Mucosa of descending colon (tissue), 3 donors: Measurements from ENCODE around the gene JMJD4. TPM values are rescaled to one million over a fixed set of nuclear protein-coding genes. Genes with fewer than 3 reads are reported as not detected.

ENCODE experiments used
- ATAC-seq: fragments of 200-7000 bp; cut with Tn5 transposase; one replicate; pipeline ENCODE4 v1.9.1; 2020; ENCODE audit warnings: mild to moderate bottlenecking, moderate library complexity
- DNase-seq, 3 donors: peaks; one replicate each; pipeline ENCODE4 v3.0.0-alpha.2; 2020
- H3K36me3 ChIP-seq: fragments of 200-600 bp; one replicate; pipeline ENCODE4 v1.8.0; 2021; ENCODE audit warnings: low read depth, mild to moderate bottlenecking
- H3K4me1 ChIP-seq: fragments of 200-600 bp; one replicate; pipeline ENCODE4 v1.8.0; 2021; ENCODE audit warnings: low read depth, mild to moderate bottlenecking
- H3K4me3 ChIP-seq: fragments of 200-600 bp; one replicate; pipeline ENCODE4 v1.8.0; 2021; ENCODE audit warnings: mild to moderate bottlenecking
- H3K9me3 ChIP-seq: fragments of 200-600 bp; one replicate; pipeline ENCODE4 v1.8.0; 2021; ENCODE audit warnings: mild to moderate bottlenecking
- intact Hi-C, 2 donors: fragments of 100-400 bp; cut with DNase I in 1 of 2; cut with micrococcal nuclease in 1 of 2; formaldehyde crosslinking; loops; one replicate each; pipeline versions ENCODE4 v1.11.0 to v1.11.1; 2022; cut with DNase I, micrococcal nuclease
- total RNA-seq, 3 donors: library from RNA; stranded (reverse); fragmentation: NEBNext Ultra II Directional in 2 of 3; extraction: Animal tissue kit (Norgen Biotek cat#: 25700) in 2 of 3; gene quantifications; one replicate each; pipeline versions ENCODE4 v1.2.1 to v1.2.4, GENCODE V29; 2021 to 2023
- TF ChIP-seq, protein P1 (sequence below): fragments of 200-600 bp; IDR thresholded peaks from one replicate; pipeline ENCODE4 v1.8.0; 2022; ENCODE audit warnings: antibody characterized with exemption, mild to moderate bottlenecking
- donor health status: DM: no; HTN: no; CAD: no; lungs with moderate emphysema.
- donor health status: DM: no; HTN: no; CAD: no.
- donor health status: DM: no; HTN: yes; CAD: no.

Gene JMJD4
- total RNA-seq, 3 donors from 2014 or later, result 12.3 to 18.1 (median 13.8) TPM

DNA sequence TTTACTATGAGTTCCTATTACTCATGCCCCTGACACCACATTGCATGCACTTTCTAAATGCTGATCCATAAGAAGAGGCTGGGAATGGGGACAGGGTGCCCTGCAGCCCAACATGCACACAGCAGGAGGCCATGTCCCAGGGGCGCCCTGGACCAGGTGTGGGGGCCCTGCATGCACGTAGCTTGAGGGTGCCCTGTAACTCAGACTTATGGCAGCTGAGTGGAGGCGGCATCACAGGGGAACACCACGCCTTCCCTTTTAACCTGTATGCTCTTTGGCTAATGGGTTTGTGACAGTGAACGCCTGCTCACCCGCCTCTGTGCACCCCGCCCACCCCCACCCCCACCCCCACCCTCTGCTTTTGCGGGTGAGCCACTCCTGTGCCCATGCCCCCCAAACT, 36.2 kb upstream of the JMJD4 start:
- no peak overlapping the region for H3K4me3 ChIP-seq
- intact Hi-C loops, result no loop called here
- peaks cover 3% of the 10 kb centered on the region for H3K36me3 ChIP-seq

DNA sequence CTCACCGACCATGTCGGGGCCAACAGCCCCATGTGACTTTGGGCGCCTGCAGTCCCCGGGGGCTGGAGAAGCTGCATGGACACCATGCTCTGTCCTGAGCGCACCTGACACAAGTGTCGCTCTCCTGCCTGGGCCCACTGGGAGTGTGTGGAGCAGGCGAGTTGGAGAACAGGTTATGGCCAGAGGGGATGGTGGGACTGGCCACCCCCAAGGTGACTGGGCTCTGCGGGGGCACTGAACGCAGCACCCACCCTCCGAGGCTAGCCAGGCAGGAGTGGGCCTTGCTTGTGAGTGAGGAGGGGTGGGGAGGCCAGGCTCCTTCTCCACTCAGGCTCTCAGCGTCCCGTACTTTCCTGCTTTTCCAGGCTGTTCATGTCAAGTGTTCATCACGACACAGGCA, 35.7 kb upstream of the JMJD4 start:
- peaks cover 3% of the 10 kb centered on the region for H3K36me3 ChIP-seq
- peak in 1 of 3 donors; percentile 19 for DNase-seq
- intact Hi-C loops, result no loop called here

More for the DNA sequence above, 36.2 kb upstream of the JMJD4 start:
- ATAC-seq (no peak), DNase-seq (peak in 1 of 3 donors; percentile 37)
- H3K4me1 ChIP-seq, result no peaks in the 10 kb centered on the region
- H3K9me3 ChIP-seq, result no peaks in the 10 kb centered on the region
- TF ChIP-seq, protein P1, sequence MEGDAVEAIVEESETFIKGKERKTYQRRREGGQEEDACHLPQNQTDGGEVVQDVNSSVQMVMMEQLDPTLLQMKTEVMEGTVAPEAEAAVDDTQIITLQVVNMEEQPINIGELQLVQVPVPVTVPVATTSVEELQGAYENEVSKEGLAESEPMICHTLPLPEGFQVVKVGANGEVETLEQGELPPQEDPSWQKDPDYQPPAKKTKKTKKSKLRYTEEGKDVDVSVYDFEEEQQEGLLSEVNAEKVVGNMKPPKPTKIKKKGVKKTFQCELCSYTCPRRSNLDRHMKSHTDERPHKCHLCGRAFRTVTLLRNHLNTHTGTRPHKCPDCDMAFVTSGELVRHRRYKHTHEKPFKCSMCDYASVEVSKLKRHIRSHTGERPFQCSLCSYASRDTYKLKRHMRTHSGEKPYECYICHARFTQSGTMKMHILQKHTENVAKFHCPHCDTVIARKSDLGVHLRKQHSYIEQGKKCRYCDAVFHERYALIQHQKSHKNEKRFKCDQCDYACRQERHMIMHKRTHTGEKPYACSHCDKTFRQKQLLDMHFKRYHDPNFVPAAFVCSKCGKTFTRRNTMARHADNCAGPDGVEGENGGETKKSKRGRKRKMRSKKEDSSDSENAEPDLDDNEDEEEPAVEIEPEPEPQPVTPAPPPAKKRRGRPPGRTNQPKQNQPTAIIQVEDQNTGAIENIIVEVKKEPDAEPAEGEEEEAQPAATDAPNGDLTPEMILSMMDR, result no peak

DNA sequence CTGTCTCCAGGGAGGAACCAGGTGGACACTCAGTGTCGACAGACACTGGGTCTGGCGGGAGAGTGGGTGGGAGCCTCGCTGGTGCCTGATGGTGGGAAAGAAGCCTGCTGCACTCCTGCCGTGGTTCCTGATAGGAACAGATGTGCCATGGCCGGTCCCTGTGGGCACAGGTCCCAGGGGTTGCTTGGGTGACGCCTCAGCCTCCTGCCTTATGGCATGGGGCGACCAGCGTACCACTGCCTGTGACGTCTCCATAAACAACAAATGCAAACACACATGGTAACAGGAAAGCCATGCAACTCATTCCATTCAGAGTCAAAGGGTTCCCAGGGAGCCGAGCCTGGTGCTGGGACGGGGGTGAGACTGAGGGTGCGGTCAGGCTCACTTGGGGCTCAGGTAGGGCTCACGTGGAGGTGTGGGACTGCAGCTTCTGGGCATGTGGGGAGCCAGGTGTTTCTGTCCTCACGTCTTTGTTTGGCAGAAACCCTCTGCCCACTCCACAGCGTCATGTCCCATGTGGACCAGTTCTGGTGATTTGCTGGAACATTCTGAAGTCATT, 34.9 kb upstream of the JMJD4 start:
- H3K4me1 ChIP-seq, result no peaks in the 10 kb centered on the region
- intact Hi-C loops, result loop anchor here in 1 of 2 donors (10.0 kb wide), 1 partner anchor 285 kb away; no protein-coding TSS in a partner anchor
- peaks cover 3% of the 10 kb centered on the region for H3K36me3 ChIP-seq
- H3K9me3 ChIP-seq, result no peaks in the 10 kb centered on the region
- no peak overlapping the region for H3K4me3 ChIP-seq
- DNase-seq (peak in 1 of 3 donors; percentile 27), ATAC-seq (no peak)
- TF ChIP-seq, protein P1, result no peak

More for the DNA sequence above, 35.7 kb upstream of the JMJD4 start:
- H3K9me3 ChIP-seq, result no peaks in the 10 kb centered on the region
- no peak for ATAC-seq
- TF ChIP-seq, protein P1, result no peak
- H3K4me3 ChIP-seq, result no peak overlapping the region
- no peaks in the 10 kb centered on the region for H3K4me1 ChIP-seq

DNA sequence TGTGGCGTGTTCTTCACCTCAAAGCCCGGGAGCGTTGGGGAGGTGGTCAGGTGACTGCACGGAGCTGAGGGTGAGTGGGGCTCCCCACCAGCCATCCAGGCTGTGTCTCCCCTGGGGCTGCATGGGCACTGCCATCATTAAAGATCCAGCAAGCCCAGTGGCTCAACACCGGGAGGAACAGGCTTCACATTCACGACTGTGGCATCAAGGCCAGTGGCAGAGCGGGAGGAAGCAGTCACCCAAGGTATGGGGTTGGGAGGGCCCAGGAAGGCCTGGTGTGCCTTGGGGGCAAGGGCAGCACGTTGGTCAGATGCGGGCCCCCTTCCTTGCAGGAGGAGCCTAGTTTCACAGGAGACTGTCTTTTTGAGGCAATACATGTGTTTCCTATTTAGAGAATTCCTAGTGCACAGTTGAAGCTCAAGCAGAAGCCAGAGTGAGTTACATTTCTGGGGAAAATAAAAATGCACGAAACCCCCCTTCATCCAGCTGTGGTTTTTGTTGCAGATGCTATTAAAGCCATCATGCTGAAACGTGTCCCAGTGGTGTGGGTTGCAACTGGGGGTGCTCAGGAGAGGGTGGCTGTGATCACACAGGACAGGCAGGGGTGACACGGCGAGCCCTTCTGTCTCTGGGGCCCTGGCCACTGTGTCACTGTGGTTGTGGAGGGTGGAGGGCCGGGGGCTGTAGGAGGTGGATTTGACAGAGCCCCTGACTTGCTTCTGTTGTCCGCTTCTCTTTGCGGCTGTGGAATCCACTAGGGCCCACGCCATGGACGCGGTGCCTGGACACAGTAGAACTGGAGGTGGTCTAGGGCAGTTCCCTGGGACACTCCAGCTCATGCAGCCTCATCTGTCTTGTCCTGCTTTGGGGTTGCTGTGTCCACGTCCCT, 34.2 kb upstream of the JMJD4 start:
- ATAC-seq (no peak), DNase-seq (peak in 1 of 3 donors; percentile 34)
- intact Hi-C loops, result loop anchor here in 1 of 2 donors (10.0 kb wide), 1 partner anchor 284 kb away; no protein-coding TSS in a partner anchor
- peaks cover 3% of the 10 kb centered on the region for H3K36me3 ChIP-seq
- H3K9me3 ChIP-seq, result no peaks in the 10 kb centered on the region
- no peaks in the 10 kb centered on the region for H3K4me1 ChIP-seq
- no peak overlapping the region for H3K4me3 ChIP-seq
- TF ChIP-seq, protein P1, result no peak

DNA sequence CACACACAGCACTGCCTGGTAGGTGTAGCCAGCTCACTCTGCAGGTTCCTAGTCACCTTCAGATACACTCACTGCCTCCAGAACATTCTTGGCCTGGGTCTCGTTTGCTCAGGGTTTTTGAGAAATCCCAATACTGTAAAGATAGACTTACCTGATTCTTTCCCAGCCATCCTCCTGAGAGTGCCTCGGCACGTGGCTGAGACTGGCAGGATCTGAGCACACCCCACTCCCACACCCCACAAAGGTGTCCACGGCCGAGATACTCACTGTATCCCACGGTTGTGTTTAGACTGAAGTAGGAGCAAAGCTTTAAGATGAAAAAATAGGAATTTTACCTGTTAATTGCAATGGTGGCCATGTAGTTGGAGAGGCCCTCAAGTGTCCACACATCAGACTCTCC, 33.5 kb upstream of the JMJD4 start:
- DNase-seq (peak in 1 of 3 donors; percentile 24), ATAC-seq (no peak)
- Histone ChIP-seq H3K4me1 (peaks cover under 1% of the 10 kb centered on the region), H3K9me3 (no peaks in the 10 kb centered on the region), H3K36me3 (peaks cover 3% of the 10 kb centered on the region), H3K4me3 (no peak overlapping the region)
- TF ChIP-seq, protein P1, result no peak
- intact Hi-C loops, result loop anchor here in 1 of 2 donors (10.0 kb wide), 1 partner anchor 284 kb away; no protein-coding TSS in a partner anchor
